Chondrocyte (in vitro differentiated cells): ENCODE data around the gene PPP1R13L. TPM values are rescaled to one million over a fixed set of nuclear protein-coding genes. Genes with fewer than 3 reads are reported as not detected.

Experiments used
- DNase-seq: peaks from one replicate; pipeline ENCODE4 v3.0.0; 2021; ENCODE audit warnings: mixed read lengths, low spot score
- H3K27ac Mint-ChIP-seq: one replicate; pipeline ENCODE4 v1.8.0; 2021; ENCODE audit warnings: mild to moderate bottlenecking, moderate library complexity, mixed read lengths; ENCODE audit not compliant: unreplicated experiment
- H3K27me3 Mint-ChIP-seq: 2 replicates; pipeline ENCODE4 v1.8.0; 2021; ENCODE audit warnings: low read depth, mixed read lengths
- H3K36me3 Mint-ChIP-seq: 2 replicates; pipeline ENCODE4 v1.8.0; 2021; ENCODE audit warnings: low read depth, mixed read lengths
- H3K4me1 Mint-ChIP-seq: 2 replicates; pipeline ENCODE4 v1.8.0; 2021; ENCODE audit warnings: low read depth, mild to moderate bottlenecking, mixed read lengths
- H3K4me3 Mint-ChIP-seq: one replicate; pipeline ENCODE4 v1.8.0; 2021; ENCODE audit warnings: mild to moderate bottlenecking, moderate library complexity, mixed read lengths; ENCODE audit not compliant: unreplicated experiment
- H3K9me3 Mint-ChIP-seq: 2 replicates; pipeline ENCODE4 v1.8.0; 2021; ENCODE audit warnings: low read depth, mixed read lengths
- CTCF ChIP-seq: fragments of 200-600 bp; sonication (generic); IDR thresholded peaks from 2 replicates; pipeline ENCODE4 v1.5.0; 2021; ENCODE audit warnings: antibody characterized with exemption, mild to moderate bottlenecking, moderate library complexity
- total RNA-seq: library from RNA; stranded (reverse); gene quantifications from 3 replicates; pipeline ENCODE4 v1.2.1, GENCODE V29; 2021

The PPP1R13L gene
- total RNA-seq, 1 donor from 2014 or later, result 111 TPM

GRCh38 chr19:45428384-45429231 lies 23.7 kb upstream of the PPP1R13L start:
- H3K27ac Mint-ChIP-seq, result peak overlapping the region; percentile 95
- no peak for DNase-seq
- TF ChIP-seq CTCF, result peak; percentile 81
- peak overlapping the region; percentile 79 for H3K4me3 Mint-ChIP-seq
- H3K27me3 Mint-ChIP-seq, result no peaks in the 10 kb centered on the region
- H3K9me3 Mint-ChIP-seq, result no peaks in the 10 kb centered on the region
- H3K4me1 Mint-ChIP-seq, result peaks cover 39% of the 10 kb centered on the region
- H3K36me3 Mint-ChIP-seq, result no peaks in the 10 kb centered on the region

GRCh38 chr19:45424191-45425058 lies 19.6 kb upstream of the PPP1R13L start:
- Mint-ChIP-seq H3K36me3 (peaks cover 8% of the 10 kb centered on the region), H3K9me3 (no peaks in the 10 kb centered on the region), H3K27me3 (no peaks in the 10 kb centered on the region), H3K27ac (peak overlapping the region; percentile 100), H3K4me1 (peaks cover 58% of the 10 kb centered on the region), H3K4me3 (peak overlapping the region; percentile 98)
- no peak for TF ChIP-seq CTCF
- DNase-seq, result no peak

- no peak for TF ChIP-seq CTCF
- Mint-ChIP-seq H3K27me3 (no peaks in the 10 kb centered on the region), H3K4me3 (peak within 1 kb of the TSS; percentile 98), H3K36me3 (peaks cover 8% of the 10 kb centered on the region), H3K27ac (peak within 1 kb of the TSS; percentile 100), H3K4me1 (peaks cover 52% of the 10 kb centered on the region), H3K9me3 (no peaks in the 10 kb centered on the region)
- no peak for DNase-seq
Observed at GRCh38 chr19:45423589-45424190, 18.8 kb upstream of the PPP1R13L start, which contains the start of gene ERCC1. ERCC1 (minus strand) TSS chr19:45423917; CDS start chr19:45423374, 543 bp downstream.

GRCh38 chr19:45423033-45423588 lies 18.2 kb upstream of the PPP1R13L start:
- Mint-ChIP-seq H3K4me3 (peak overlapping the region; percentile 98), H3K27ac (peak overlapping the region; percentile 100), H3K9me3 (no peaks in the 10 kb centered on the region), H3K4me1 (peaks cover 47% of the 10 kb centered on the region), H3K27me3 (no peaks in the 10 kb centered on the region), H3K36me3 (peaks cover 9% of the 10 kb centered on the region)
- TF ChIP-seq CTCF, result no peak
- DNase-seq, result no peak
